Lung (tissue), 12 donors: ENCODE results near the gene DGCR2. TPM values are rescaled to one million over a fixed set of nuclear protein-coding genes. Genes with fewer than 3 reads are reported as not detected.

ENCODE experiments used
- ATAC-seq: fragments of 200-7000 bp; cut with Tn5 transposase; one replicate; pipeline ENCODE4 v1.9.1; 2020; ENCODE audit warnings: moderate number of reproducible peaks; ENCODE audit not compliant: insufficient read depth, low FRiP score
- DNase-seq, 3 donors: peaks; one replicate each; pipeline ENCODE4 v3.0.0-alpha.2; 2013 to 2017
- H3K27ac ChIP-seq, 2 donors: one replicate each; pipeline ENCODE4 v1.5.1; 2013; ENCODE audit warnings: mild to moderate bottlenecking in 2 of 2, moderate library complexity in 2 of 2, control low read depth in 1 of 2, inconsistent platforms in 1 of 2, low read depth in 1 of 2, low read length in 1 of 2
- H3K27me3 ChIP-seq, 3 donors: one replicate each; pipeline ENCODE4 v1.5.1; 2013; ENCODE audit warnings: low read length in 2 of 3; ENCODE audit not compliant: control insufficient read depth in 3 of 3, insufficient read depth in 3 of 3
- H3K36me3 ChIP-seq, 4 donors: one replicate each; pipeline ENCODE4 v1.5.1; 2013; ENCODE audit warnings: low read length in 4 of 4, mild to moderate bottlenecking in 1 of 4, moderate library complexity in 1 of 4; ENCODE audit not compliant: control insufficient read depth in 4 of 4, insufficient read depth in 4 of 4
- H3K4me1 ChIP-seq, 5 donors: one replicate each; pipeline ENCODE4 v1.5.1; 2013; ENCODE audit warnings: low read length in 5 of 5, mild to moderate bottlenecking in 2 of 5, moderate library complexity in 1 of 5; ENCODE audit not compliant: control insufficient read depth in 5 of 5, insufficient read depth in 5 of 5
- H3K4me3 ChIP-seq: one replicate; pipeline ENCODE4 v1.5.1; 2013; ENCODE audit warnings: mild to moderate bottlenecking, control low read depth, moderate library complexity
- H3K9ac ChIP-seq, 2 donors: one replicate each; pipeline ENCODE4 v1.5.1; 2013; ENCODE audit warnings: low read length in 2 of 2, control low read depth in 1 of 2; ENCODE audit not compliant: insufficient read depth in 1 of 2
- H3K9me3 ChIP-seq, 4 donors: one replicate each; pipeline ENCODE4 v1.5.1; 2013; ENCODE audit warnings: low read length in 3 of 4, mild to moderate bottlenecking in 1 of 4, moderate library complexity in 1 of 4; ENCODE audit not compliant: control insufficient read depth in 4 of 4, insufficient read depth in 3 of 4
- CTCF ChIP-seq: IDR thresholded peaks from 2 replicates; pipeline ENCODE4 v1.5.1; 2012; ENCODE audit warnings: mild to moderate bottlenecking; ENCODE audit errors: control extremely low read depth, extremely low read depth
- WGBS, 2 donors: extraction: QIAGEN DNeasy Blood & Tissue Kit; methylation state at CpG; one replicate each; pipeline ENCODE4 v1.1.7; 2013; 5-methylcytosine and 5-hydroxymethylcytosine counted together
- polyA plus RNA-seq, 2 donors: library from polyadenylated mRNA; stranded (reverse); fragments of 200-250 nt; gene quantifications; one replicate each; pipeline ENCODE4 v1.2.1, GENCODE V29; 2013
- total RNA-seq, 2 donors: library from RNA; depleted of rRNA in 1 of 2; stranded (reverse); fragments of >200 nt in 1 of 2; gene quantifications; one replicate each; pipeline ENCODE4 v1.2.1, GENCODE V29; 2014 to 2021
- donor health status: control.
- donor health status: control.
- donor health status: Bipolar disorder and iron deficiency.
- donor health status: healthy.
- donor health status: DM: yes; HTN: yes; CAD: no.

DGCR2 gene
- total and polyA plus RNA-seq, 4 donors, result 40.4 to 77.4 (median 50.5) TPM

- H3K4me1 ChIP-seq, result no peaks in the 10 kb centered on the region
- H3K36me3 ChIP-seq, result peaks cover 18 to 76% (median 45%) of the 10 kb centered on the region in 4 donors
- TF ChIP-seq CTCF, result no peak
- WGBS, 2 donors, result 83 to 92% methylated on average over 7 of the region's 7 CpGs
- H3K9ac ChIP-seq, result no peak overlapping the region
- no peak overlapping the region for H3K27ac ChIP-seq
- H3K9me3 ChIP-seq, result no peaks in the 10 kb centered on the region
- no peak for DNase-seq
- H3K27me3 ChIP-seq, result no peaks in the 10 kb centered on the region
- ATAC-seq, result no peak
- H3K4me3 ChIP-seq, result no peak overlapping the region
Measured at GRCh38 chr22:19045094-19045493, 77.1 kb downstream of the DGCR2 start.

GRCh38 chr22:19044381-19044780, 77.8 kb downstream of the DGCR2 start:
- H3K9me3 ChIP-seq, result no peaks in the 10 kb centered on the region
- H3K4me1 ChIP-seq, result no peaks in the 10 kb centered on the region
- no peak for ATAC-seq
- WGBS, 2 donors, result 93 to 95% methylated on average over 6 of the region's 6 CpGs
- no peak for DNase-seq
- no peak overlapping the region for H3K27ac ChIP-seq
- no peak overlapping the region for H3K4me3 ChIP-seq
- no peak overlapping the region for H3K9ac ChIP-seq
- no peaks in the 10 kb centered on the region for H3K27me3 ChIP-seq
- H3K36me3 ChIP-seq, result peaks cover 18 to 81% (median 47%) of the 10 kb centered on the region in 4 donors
- TF ChIP-seq CTCF, result no peak

GRCh38 chr22:19043121-19044085, 78.8 kb downstream of the DGCR2 start:
- Histone ChIP-seq H3K27me3 (no peaks in the 10 kb centered on the region), H3K9ac (no peak overlapping the region), H3K9me3 (no peaks in the 10 kb centered on the region), H3K4me1 (no peaks in the 10 kb centered on the region), H3K4me3 (no peak overlapping the region), H3K27ac (no peak overlapping the region), H3K36me3 (peaks cover 15 to 81% (median 43%) of the 10 kb centered on the region in 4 donors)
- DNase-seq (no peak), ATAC-seq (no peak)
- 85 to 88% methylated on average over 14 of the region's 14 CpGs for WGBS, 2 donors
- no peak for TF ChIP-seq CTCF
